GM21515 (cell line): ENCODE data around the gene RAD51D.
"Not testable (repeated sequence)": the region's sequence is repeated elsewhere in the genome, so short reads cannot be mapped to it uniquely, and the experiment has no call there.

Source experiments
- ATAC-seq: cut with Tn5 transposase; IDR thresholded peaks from one replicate; pipeline ENCODE4 v1.9.1; 2021; ENCODE audit not compliant: unreplicated experiment

The RAD51D gene

DNA sequence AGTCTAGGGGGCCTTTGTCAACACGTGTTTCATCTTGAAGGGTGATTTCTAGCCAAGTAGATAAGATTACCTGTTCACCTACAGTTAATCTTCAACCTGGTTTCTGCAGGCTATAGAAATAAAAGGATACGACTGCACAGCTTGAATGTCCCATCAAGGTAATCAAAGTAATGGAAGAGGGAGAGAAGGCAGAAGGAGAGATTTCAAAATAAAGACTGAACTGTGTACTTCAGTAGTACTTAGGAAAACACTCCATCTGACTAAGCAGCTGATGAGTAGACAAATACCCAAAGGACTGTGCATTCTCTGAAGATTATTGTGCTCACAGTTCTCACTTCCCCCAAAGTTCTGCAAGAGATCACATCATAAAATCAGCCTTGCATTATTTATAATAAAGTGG is 50.3 kb downstream of the RAD51D start:
- no peak for ATAC-seq

DNA sequence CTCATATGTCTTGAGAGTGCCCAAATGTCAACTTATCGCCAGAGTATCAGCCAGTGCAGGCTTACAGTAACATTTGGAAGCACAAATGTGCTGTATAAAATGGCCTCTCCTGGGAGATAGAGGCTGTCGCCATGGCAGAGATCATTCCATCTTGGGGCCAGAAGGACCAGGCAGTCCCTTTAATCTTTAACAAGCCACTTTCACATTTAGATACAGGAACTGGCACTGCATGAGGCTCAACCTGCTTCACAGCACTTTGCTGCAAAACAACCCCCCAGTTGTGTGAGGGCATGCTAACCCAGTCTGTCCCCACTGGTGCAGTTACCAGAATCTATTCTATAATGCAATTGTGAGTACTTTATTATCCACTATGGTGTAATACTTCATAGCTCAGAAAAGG is 51.4 kb downstream of the RAD51D start:
- no peak for ATAC-seq

DNA sequence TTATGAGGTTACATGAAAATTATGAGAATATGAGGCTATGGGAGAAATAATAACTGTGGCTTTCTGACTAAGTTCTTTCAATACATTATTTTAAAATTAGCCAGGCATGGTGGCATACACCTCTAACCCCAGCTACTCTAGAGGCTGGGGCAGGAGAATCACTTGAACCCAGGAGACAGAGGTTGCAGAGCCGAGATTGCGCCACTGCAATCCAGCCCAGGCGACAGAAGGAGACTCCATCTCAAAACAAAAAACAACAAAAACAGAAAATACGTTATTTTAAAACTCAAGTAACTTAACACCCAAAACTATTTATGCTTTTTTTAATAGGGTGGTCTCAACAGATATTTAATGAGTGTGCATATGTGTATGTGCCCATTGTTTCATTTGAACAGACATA is 53.8 kb downstream of the RAD51D start:
- no peak for ATAC-seq

DNA sequence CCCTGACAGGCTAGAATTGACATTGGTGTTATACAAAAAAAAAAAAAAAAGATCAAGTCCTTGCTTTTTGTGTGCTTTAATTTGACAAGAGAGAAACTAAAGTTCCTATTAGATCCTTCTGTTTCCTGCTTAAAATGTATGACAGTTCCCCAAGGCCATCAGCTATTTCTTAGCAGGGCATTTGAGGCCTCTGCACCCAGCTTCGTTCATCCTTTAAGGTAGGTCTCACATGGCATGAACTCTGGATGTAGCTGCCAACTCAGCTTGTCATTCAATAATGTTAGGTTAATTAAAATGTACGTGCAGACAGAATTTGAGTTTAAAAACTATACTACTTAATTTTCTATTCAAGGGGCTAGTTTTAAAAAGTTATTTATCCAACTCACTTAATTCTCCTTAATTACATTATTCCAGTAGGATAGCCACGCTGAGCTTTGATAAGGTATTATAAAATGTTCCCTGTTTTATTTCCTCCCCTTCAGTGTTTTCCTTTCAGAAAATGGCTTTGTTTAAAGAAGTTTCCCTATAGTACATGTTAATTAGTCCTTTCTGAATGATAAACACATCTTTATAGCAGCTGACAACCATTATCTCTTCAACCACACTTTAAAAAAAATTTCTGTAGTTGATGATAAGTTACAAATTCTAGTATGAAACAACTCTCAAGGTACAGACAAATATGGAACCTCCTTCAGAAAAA is 55.0 kb downstream of the RAD51D start:
- ATAC-seq = no peak

DNA sequence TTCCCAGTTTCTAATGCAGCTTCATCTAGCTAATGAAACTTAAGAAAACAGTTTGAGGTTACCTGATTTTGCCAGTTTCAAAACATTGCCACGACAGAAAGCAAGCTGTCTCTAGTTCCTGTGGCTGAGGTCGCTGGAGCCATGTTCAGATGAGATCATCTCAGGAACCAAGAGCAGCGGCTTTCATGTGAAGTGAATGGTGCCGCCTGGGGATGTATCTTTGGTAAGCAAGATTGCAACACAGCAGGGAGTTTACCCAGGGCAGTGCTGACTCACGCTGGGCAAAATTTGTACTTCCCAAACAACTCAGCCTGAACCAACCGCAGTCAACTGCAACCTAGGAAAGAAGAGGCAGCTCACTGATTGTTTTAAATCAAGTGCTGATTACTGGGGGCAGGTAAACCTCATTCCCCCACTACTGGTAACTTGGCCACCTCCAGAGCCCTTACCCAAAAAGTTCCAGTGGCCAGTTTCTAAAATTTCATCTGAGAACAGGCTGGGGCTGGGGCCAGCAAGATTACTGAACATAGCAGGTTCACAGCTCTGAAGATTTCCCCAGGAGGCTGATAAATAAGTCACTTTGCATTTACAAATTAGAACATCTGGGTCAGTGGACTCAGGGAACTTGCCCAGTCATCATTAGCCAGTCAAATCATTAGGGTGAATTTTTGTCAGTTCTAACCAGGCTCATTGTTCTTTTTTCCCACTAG is 56.0 kb downstream of the RAD51D start, which contains the start of gene RFFL:
TSS of gene RFFL (minus strand) at position 194 of the 710 bp plus-strand sequence. CDS start 37,154 bp downstream, outside the sequence.
- peak; percentile 77 for ATAC-seq

DNA sequence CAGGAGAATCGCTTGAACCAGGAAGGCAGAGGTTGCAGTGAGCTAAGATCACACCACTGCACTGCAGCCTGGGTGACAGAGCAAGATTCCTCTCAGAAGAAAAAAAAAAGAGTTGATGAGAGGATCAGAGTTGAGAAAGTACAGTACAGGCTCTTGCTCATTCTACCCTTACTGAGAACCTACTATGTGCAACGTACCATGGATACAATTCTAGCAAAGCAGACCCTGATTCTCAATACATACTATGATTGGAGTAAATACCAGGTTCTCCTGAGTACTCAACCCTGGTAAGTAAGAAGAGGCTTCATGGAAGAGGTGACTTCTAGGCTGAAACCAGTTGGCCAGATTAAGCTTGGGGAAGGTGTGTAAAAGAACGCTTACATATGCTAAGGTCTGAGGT is 57.4 kb downstream of the RAD51D start:
- no peak for ATAC-seq

DNA sequence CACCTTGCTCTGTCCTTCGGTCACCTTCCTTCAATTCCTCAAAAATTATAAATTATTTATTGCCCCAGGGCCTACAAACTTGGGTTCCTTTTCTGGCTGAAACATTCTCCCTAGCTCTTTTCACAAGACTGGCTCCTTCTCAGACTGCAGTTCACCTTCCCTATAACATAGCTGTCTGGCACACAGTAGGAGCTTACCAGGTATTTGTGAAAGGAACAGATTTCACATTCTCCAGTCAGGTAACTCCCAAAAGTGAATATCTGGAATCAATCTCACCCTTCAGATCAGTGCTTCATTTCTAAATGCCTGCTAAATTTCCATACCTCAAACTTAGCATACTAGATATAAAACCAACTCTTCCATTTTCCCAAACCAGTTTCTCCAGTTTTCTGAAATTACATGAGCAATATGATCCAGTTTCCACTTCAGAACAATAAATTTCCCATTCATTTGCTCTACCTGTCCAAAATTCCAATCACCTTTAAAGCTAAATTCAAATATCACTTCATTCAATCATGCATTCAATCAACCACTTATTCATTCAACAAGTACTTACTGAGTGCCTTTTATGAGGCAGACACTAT is 62.2 kb downstream of the RAD51D start:
- ATAC-seq = no peak

DNA sequence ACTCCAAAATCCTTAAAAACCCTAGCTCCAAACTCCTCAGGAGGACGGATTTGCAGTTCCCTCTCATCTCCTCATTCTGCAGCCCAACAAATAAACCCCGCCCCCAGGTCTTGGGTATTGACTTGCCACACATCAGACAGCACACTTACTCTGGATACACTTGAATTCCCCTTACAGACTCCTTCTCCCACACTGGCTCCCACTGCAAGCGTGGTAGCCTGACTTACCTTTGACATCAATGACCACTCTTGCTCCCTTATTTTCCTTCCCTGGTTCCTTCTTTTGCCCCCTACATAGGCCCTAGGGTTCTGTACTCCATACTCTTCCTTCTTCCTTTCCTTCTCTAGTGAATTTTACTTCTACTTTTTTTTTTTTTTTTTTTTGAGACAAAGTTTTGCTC is 63.6 kb downstream of the RAD51D start:
- no peak for ATAC-seq

DNA sequence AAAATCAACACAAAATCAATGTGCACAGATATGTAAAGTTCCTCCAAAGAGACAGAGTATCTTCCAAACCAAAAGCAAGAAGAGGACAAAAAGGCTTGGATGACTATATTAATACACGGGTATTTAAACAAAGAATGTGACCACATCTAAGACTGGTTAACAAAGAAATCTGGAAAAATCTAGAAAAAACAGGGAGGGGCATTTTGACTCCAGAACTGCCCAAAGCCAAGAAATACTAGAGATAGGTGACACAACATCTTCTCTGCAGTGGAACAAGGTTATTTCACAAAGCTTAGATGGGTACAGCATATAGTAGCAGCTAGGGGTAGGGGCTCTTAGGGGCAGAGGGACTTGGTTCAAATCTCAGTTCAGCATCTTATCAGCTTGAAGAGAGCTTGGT is 66.5 kb downstream of the RAD51D start:
- ATAC-seq = no peak

DNA sequence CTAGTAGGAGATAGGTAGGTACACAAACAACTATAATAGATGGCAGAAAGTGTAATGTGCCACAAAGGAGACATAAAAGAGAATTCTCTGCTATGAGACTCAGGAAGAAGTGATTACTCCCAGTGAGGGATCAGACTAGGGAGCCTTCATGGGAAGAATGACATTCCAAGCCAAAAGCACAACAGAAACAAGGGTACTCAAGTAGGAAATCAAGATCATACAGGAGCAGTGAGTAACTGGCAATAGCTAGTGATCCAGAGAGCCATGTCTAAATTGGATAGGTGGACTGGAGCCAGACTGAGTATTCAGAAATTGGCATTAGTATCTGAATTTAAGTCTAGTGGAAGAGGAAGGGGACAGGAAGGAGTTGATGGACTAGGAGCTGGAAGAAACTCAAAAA is 66.9 kb downstream of the RAD51D start:
- ATAC-seq = no peak

DNA sequence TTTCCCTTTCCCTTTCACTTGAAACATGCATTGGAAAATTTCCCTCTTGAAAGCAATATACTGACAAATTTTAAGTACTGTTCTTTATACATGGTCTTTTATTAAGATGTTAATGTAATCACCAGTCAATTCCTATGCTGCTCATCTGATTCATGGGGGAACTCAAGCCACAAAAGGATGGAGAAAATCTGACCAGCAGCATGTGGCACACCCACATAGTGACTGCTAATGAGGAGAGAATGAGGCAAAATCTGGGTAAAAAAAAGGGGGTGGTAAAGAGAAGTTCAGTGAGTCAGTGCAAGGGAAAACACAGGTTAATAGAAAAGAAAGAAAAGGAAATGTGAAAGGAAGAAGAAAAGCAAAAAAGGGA is 67.4 kb downstream of the RAD51D start:
- ATAC-seq = no peak

DNA sequence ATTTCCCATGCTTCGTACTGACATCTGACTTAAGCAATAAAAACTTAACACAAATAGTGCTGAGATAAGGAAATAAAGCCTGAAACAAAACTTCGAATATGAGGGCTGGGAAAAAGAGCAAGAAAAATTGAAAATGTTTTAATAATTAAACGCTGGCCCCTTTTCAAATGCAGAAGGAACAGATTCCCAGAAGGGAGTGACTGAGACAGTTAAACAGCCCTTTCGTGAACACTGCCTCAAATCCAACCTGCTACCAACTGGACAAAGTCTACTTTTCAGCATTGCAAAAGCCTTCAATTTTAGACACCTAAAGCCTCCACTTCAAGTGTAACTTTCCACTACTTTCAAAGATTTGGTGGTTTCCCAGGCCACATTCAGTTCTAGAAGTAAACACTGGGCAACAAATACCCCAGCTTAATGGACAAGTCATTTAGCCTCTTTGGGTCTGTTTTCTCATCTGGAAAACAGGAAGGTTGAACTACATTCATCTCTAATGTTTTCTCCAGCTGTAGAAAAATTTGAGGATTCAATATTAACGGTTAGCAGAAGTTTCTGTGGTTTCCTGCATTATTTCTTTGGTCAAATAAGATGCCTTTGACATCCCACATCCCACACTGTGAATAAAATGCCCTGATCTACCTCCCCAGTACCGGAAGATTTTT is 68.0 kb downstream of the RAD51D start:
- ATAC-seq = no peak

DNA sequence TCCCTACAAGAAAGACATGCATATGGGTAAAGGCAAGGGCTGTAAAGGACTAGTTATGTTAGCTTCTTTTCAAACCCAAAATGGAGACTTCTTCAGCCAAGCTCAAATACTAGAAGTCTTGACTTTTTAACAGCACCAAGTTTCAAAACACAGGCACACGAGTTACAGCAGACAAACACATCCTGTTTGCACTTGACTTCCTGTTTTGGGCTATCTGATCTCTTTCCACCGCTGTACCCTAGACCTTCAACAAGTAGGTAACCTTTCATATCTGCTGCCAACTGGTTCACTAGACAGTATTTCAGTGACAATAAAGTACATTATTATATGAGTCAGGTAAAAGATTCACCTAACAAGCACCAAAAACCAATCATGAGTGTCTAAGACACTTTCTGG is 68.5 kb downstream of the RAD51D start:
- peak; percentile 50 for ATAC-seq

DNA sequence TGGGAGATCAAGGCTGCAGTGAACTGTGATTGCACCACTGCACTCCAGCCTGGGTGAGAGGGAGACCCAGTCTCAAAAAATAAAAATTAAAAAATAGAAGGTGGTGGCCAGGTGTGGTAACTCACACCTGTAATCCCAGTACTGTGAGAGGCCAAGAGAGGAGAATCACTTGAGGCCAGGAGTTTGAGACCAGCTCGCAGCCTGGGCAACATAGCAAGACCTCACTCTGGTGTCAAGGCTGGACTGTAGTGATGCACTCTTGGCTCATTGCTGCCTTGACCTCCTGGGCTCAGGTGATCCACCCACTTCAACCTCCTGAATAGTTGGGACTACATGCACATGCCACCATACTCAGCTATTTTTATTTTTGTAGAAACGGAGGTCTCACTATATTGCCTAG is 69.5 kb downstream of the RAD51D start:
- ATAC-seq = no peak

DNA sequence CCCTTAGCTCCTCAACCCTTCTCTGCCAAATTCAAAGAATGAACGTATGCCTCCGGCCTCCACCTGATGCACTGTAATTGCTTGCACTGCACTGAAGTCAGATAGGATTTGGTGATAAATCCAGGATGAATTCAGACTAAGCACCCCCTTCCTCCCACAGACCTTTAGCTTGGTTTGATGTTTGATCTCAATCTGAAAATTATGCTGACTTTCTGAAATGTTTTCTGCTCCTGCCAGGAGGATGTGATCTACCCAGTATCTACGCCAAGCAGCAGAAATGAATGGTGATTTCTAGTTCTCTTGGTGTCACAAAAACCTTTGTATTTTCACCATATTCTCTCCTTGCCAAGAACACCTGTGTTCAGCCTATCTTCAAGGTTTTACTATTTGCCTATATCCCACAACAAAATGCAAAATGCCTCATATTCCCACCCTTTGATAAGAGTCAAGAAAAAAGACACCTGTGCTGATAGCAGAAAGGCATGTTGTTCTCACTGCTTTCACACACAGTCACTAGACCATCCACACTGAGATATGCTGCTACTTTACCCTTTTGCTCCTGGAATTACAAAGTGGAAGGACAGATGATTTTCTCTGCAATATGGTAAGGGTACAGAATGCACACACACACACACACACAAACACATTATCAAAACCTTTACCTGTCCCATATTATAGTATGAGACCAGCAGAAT is 70.8 kb downstream of the RAD51D start:
- ATAC-seq = no peak

DNA sequence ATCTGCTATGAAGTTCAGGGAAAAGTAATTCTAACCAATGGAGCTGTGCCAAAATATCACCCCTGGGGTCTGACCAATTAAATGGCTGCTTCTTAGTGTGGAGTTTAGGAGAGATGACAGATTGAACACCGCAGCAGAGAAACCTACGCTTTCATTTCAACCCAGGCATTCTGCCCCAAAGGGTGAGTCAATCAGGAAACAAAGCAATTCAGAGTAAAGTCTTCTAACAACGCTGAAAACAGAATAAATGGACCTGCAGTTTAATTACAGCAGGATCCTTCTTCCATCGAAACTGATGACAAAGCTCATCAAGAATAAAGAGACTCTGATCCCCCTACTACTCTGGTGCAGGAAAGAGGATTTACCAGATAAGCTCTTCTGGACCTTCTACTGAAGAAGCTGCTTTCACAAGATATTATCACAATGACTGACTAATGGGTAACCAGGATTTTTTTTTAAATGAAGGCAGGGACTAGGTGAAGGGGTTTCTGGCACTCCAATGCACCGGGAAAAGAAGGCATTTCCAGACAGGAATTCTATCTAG is 72.8 kb downstream of the RAD51D start:
- ATAC-seq = no peak

DNA sequence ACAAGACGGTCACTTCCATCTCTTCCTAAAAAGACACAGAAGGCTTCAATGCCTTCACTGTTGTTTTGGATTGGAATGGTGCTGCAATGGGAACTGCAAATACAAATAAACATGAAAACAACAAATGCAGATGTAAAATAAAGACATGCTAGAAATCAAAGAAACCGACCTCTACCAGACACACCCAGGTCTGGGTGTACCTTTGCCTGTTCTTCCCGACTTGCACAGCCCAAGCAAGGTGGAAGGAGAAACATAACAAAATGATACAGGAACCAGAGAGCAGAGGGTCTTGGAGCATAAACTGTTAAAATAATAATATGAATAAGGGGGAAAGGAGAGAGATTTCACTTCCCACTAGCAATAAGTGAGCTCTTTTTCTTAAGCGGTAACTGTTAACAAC is 73.4 kb downstream of the RAD51D start:
- no peak for ATAC-seq

DNA sequence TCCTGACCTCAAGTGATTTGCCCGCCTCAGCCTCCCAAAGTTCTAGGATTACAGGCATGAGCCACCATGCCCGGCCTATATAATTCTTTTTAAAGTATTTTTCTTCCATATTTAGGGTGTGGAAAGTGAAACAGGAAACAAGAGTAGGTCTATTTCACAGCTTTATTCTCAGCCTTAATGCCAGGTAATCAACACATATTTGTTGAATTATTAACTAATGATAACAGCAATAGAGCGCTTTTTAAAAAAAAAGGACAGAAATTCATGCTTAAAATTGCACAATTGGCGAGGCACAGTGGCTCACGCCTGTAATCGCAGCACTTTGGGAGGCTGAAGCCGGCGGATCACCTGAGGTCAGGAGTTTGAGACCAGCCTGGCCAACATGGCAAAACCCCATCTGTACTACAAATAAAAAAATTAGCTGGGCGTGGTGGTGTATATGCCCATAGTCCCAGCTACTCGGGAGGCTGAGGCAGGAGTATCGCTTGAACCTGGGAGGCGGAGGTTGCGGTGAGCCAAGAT is 74.1 kb downstream of the RAD51D start:
- ATAC-seq = not testable (repeated sequence)

DNA sequence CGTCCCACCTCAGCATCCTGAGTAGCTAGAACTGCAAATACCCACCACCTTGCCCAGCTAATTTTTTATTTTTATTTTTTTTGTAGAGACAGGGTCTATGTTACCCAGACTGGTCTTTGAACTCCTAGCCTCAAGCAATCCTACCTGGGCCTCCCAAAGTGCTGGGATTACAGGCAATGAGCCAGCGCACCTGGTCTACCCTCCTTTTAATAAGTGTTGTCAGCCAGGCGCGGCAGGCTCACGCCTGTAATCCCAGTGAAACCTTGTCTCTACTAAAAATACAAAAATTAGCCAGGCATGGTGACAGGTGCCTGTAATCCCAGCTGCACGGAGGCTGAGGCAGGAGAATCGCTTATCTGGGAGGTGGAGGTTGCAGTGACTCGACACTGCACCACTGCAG is 75.5 kb downstream of the RAD51D start:
- ATAC-seq = no peak
